Endodermal cell (in vitro differentiated cells): ENCODE data around the gene CHST9. TPM values are rescaled to one million over a fixed set of nuclear protein-coding genes. Genes with fewer than 3 reads are reported as not detected.

ENCODE experiments used
- DNase-seq: peaks from one replicate; pipeline ENCODE4 v3.0.0-alpha.2; 2017
- H3K27ac ChIP-seq: 2 replicates; pipeline ENCODE4 v1.5.1; 2013; ENCODE audit warnings: mild to moderate bottlenecking, low read depth, low read length, moderate library complexity
- H3K27me3 ChIP-seq: 2 replicates; pipeline ENCODE4 v1.6.1; 2013; ENCODE audit warnings: mild to moderate bottlenecking, low read length, moderate library complexity; ENCODE audit not compliant: insufficient read depth, control insufficient read depth, poor library complexity, severe bottlenecking
- H3K36me3 ChIP-seq: 2 replicates; pipeline ENCODE4 v1.7.0; 2013; ENCODE audit warnings: mild to moderate bottlenecking, low read length, moderate library complexity; ENCODE audit not compliant: control insufficient read depth, insufficient read depth
- H3K4me1 ChIP-seq: one replicate; pipeline ENCODE4 v1.7.0; 2013; ENCODE audit warnings: low read length; ENCODE audit not compliant: control insufficient read depth, insufficient read depth
- H3K4me3 ChIP-seq: 2 replicates; pipeline ENCODE4 v1.5.1; 2013; ENCODE audit warnings: mild to moderate bottlenecking, low read length, moderate library complexity
- H3K9ac ChIP-seq: 2 replicates; pipeline ENCODE4 v1.6.1; 2013; ENCODE audit warnings: mild to moderate bottlenecking, low read length, moderate library complexity; ENCODE audit not compliant: poor library complexity, severe bottlenecking; ENCODE audit errors: extremely low read depth
- H3K9me3 ChIP-seq: 2 replicates; pipeline ENCODE4 v1.6.1; 2013; ENCODE audit warnings: mild to moderate bottlenecking, low read length, moderate library complexity; ENCODE audit not compliant: control insufficient read depth
- H3K27ac Mint-ChIP-seq: 2 replicates; pipeline ENCODE4 v1.8.0; 2020; ENCODE audit warnings: mixed read lengths
- H3K27me3 Mint-ChIP-seq: 2 replicates; pipeline ENCODE4 v1.8.0; 2021; ENCODE audit warnings: mild to moderate bottlenecking, mixed read lengths; ENCODE audit not compliant: insufficient read depth
- H3K36me3 Mint-ChIP-seq: 2 replicates; pipeline ENCODE4 v1.8.0; 2020; ENCODE audit warnings: low read depth, mixed read lengths
- H3K4me1 Mint-ChIP-seq: 2 replicates; pipeline ENCODE4 v1.8.0; 2020; ENCODE audit warnings: mixed read lengths
- H3K4me3 Mint-ChIP-seq: 2 replicates; pipeline ENCODE4 v1.8.0; 2020; ENCODE audit warnings: mild to moderate bottlenecking, moderate library complexity, mixed read lengths
- H3K9me3 Mint-ChIP-seq: 2 replicates; pipeline ENCODE4 v1.8.0; 2020; ENCODE audit warnings: mild to moderate bottlenecking, mixed read lengths
- WGBS, 2 experiments: methylation state at CpG; one replicate each; pipeline versions ENCODE4 v1.1.5 to v1.1.7; 2013; ENCODE audit warnings: missing lambda C conversion rate in 2 of 2, mixed read lengths in 1 of 2; ENCODE audit not compliant: insufficient coverage in 1 of 2, insufficient read length in 1 of 2; 5-methylcytosine and 5-hydroxymethylcytosine counted together
- total RNA-seq, 2 donors: library from RNA; stranded (reverse); fragmentation: NEBNext Ultra II Directional in 1 of 2; extraction: Animal tissue kit (Norgen Biotek cat#: 25700) in 1 of 2; gene quantifications; 2 replicates in 1 of 2; 3 replicates in 1 of 2; pipeline ENCODE4 v1.2.1, GENCODE V29; 2021
- TF ChIP-seq, protein P1 (sequence below): fragments of 200-600 bp; sonication (generic); conservative IDR thresholded peaks from 2 replicates; pipeline ENCODE4 v1.5.0; 2021; ENCODE audit warnings: antibody characterized with exemption, mild to moderate bottlenecking

Gene CHST9
- total RNA-seq, 2 donors from 2014 or later, result 47.5 to 75.8 TPM

- Histone ChIP-seq H3K9me3 (no peaks in the 10 kb centered on the region), H3K9ac (no peak overlapping the region), H3K4me3 (no peak overlapping the region), H3K4me1 (peaks cover 3% of the 10 kb centered on the region), H3K27me3 (peaks cover 10% of the 10 kb centered on the region), H3K27ac (no peak overlapping the region), H3K36me3 (no peaks in the 10 kb centered on the region)
- Mint-ChIP-seq H3K27ac (no peak overlapping the region), H3K9me3 (no peaks in the 10 kb centered on the region), H3K27me3 (peaks cover 22% of the 10 kb centered on the region), H3K4me1 (peaks cover 20% of the 10 kb centered on the region), H3K36me3 (no peaks in the 10 kb centered on the region), H3K4me3 (no peak overlapping the region)
- 91 to 100% methylated on average over 1 of the region's 1 CpG for WGBS, 2 experiments
- no peak for DNase-seq
- TF ChIP-seq, protein P1, sequence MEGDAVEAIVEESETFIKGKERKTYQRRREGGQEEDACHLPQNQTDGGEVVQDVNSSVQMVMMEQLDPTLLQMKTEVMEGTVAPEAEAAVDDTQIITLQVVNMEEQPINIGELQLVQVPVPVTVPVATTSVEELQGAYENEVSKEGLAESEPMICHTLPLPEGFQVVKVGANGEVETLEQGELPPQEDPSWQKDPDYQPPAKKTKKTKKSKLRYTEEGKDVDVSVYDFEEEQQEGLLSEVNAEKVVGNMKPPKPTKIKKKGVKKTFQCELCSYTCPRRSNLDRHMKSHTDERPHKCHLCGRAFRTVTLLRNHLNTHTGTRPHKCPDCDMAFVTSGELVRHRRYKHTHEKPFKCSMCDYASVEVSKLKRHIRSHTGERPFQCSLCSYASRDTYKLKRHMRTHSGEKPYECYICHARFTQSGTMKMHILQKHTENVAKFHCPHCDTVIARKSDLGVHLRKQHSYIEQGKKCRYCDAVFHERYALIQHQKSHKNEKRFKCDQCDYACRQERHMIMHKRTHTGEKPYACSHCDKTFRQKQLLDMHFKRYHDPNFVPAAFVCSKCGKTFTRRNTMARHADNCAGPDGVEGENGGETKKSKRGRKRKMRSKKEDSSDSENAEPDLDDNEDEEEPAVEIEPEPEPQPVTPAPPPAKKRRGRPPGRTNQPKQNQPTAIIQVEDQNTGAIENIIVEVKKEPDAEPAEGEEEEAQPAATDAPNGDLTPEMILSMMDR, result no peak
Observed at GRCh38 chr18:26869640-26870039, 315.5 kb downstream of the CHST9 start.

GRCh38 chr18:26868968-26869586 is 316.0 kb downstream of the CHST9 start:
- Histone ChIP-seq H3K4me3 (no peak overlapping the region), H3K36me3 (no peaks in the 10 kb centered on the region), H3K4me1 (peaks cover 3% of the 10 kb centered on the region), H3K27ac (no peak overlapping the region), H3K9ac (no peak overlapping the region), H3K27me3 (peaks cover 16% of the 10 kb centered on the region), H3K9me3 (no peaks in the 10 kb centered on the region)
- peaks cover 20% of the 10 kb centered on the region for H3K4me1 Mint-ChIP-seq
- 87 to 89% methylated on average over 5 to 6 of the region's 6 CpGs for WGBS, 2 experiments
- H3K36me3 Mint-ChIP-seq, result no peaks in the 10 kb centered on the region
- H3K9me3 Mint-ChIP-seq, result no peaks in the 10 kb centered on the region
- DNase-seq, result no peak
- no peak overlapping the region for H3K4me3 Mint-ChIP-seq
- no peak overlapping the region for H3K27ac Mint-ChIP-seq
- H3K27me3 Mint-ChIP-seq, result peaks cover 27% of the 10 kb centered on the region
- TF ChIP-seq, protein P1, result no peak

DNA sequence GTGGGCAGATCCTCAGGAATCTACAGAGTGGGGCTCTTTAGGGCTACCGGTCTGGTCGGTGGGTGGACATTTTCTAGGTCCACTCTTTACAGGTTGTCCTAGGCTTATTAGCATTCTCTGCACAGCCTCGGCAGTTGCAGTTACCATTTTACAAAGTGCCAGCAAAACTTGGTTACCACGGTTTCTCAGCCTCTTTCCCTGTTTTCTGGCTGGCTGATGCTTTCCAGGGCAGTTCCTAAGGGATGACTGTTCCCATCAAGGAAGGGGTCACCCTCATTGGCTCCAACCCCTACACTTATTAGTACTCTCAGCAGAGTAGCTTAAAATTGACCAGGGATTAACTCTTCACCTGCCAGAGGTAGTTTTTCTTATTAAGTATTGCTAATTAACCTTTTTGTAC is 317.6 kb downstream of the CHST9 start:
- no peaks in the 10 kb centered on the region for H3K36me3 Mint-ChIP-seq
- no peak overlapping the region for H3K4me3 ChIP-seq
- H3K27ac ChIP-seq, result no peak overlapping the region
- TF ChIP-seq, protein P1, result no peak
- no peak overlapping the region for H3K27ac Mint-ChIP-seq
- H3K4me3 Mint-ChIP-seq, result no peak overlapping the region
- H3K4me1 ChIP-seq, result no peaks in the 10 kb centered on the region
- no peaks in the 10 kb centered on the region for H3K9me3 ChIP-seq
- H3K36me3 ChIP-seq, result no peaks in the 10 kb centered on the region
- no peak overlapping the region for H3K9ac ChIP-seq
- DNase-seq, result no peak
- WGBS, 2 experiments, result 81 to 90% methylated on average over 4 of the region's 4 CpGs
- H3K4me1 Mint-ChIP-seq, result peaks cover 19% of the 10 kb centered on the region
- H3K9me3 Mint-ChIP-seq, result no peaks in the 10 kb centered on the region
- peaks cover 26% of the 10 kb centered on the region for H3K27me3 ChIP-seq
- peaks cover 34% of the 10 kb centered on the region for H3K27me3 Mint-ChIP-seq
